Measurements from ENCODE around the gene CCNY. TPM values are rescaled to one million over a fixed set of nuclear protein-coding genes. Genes with fewer than 3 reads are reported as not detected.

Gene CCNY
- total RNA-seq, 2 donors from 2014 or later: 60.5 to 65.9 TPM

DNA sequence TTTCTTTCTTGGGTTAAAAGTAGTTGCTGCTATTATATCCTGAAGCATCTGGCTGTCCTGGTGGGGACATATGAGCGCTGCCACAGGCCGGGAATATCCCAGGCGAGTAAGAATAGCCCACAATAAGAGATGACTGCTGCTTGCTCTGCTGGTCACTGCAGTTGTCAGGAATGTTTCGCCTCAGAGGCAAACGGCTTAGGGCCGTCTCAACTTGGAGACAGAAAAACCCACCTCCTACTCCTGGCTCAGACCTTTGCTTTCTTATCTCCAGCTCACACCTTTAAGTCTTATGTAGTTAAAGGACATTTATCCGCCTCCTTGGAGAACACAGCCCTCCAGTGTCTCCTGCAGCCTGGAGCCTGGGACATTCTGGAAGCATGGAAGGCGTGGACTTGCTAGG is 268.9 kb downstream of the CCNY start, which contains the start of gene GJD4:
Gene GJD4 (plus strand): TSS at position 151 of the 400 bp plus-strand sequence. CDS start 227 bp downstream, at position 378.
- Histone ChIP-seq H3K27ac (ENCODE audit: low read depth, low read length) (no peak within 1 kb of the TSS), H3K9ac (ENCODE audit: extremely low read depth, low read length, poor library complexity, severe bottlenecking) (no peak within 1 kb of the TSS), H3K27me3 (ENCODE audit: control insufficient read depth, insufficient read depth, low read length, poor library complexity, severe bottlenecking) (peaks cover 20% of the 10 kb centered on the region), H3K4me3 (ENCODE audit: low read length) (peak within 1 kb of the TSS; percentile 45), H3K4me1 (ENCODE audit: control insufficient read depth, insufficient read depth, low read length) (peaks cover 8% of the 10 kb centered on the region), H3K36me3 (ENCODE audit: control insufficient read depth, insufficient read depth, low read length) (no peaks in the 10 kb centered on the region), H3K9me3 (ENCODE audit: control insufficient read depth, low read length) (peaks cover 27% of the 10 kb centered on the region)
- peaks cover 5% of the 10 kb centered on the region for H3K36me3 Mint-ChIP-seq (ENCODE audit: low read depth)
- 65 to 74% methylated on average over 7 to 8 of the region's 8 CpGs for WGBS, 2 experiments (ENCODE audit: insufficient coverage in 1 of 2, insufficient read length in 1 of 2)
- DNase-seq: peak; percentile 69
- H3K4me3 Mint-ChIP-seq: no peak within 1 kb of the TSS
- H3K9me3 Mint-ChIP-seq: peaks cover 22% of the 10 kb centered on the region
- TF ChIP-seq, protein P1, sequence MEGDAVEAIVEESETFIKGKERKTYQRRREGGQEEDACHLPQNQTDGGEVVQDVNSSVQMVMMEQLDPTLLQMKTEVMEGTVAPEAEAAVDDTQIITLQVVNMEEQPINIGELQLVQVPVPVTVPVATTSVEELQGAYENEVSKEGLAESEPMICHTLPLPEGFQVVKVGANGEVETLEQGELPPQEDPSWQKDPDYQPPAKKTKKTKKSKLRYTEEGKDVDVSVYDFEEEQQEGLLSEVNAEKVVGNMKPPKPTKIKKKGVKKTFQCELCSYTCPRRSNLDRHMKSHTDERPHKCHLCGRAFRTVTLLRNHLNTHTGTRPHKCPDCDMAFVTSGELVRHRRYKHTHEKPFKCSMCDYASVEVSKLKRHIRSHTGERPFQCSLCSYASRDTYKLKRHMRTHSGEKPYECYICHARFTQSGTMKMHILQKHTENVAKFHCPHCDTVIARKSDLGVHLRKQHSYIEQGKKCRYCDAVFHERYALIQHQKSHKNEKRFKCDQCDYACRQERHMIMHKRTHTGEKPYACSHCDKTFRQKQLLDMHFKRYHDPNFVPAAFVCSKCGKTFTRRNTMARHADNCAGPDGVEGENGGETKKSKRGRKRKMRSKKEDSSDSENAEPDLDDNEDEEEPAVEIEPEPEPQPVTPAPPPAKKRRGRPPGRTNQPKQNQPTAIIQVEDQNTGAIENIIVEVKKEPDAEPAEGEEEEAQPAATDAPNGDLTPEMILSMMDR (conservative IDR thresholded peaks at IDR 0.05): no peak
- peak within 1 kb of the TSS; percentile 28 for H3K27ac Mint-ChIP-seq
- peaks cover 7% of the 10 kb centered on the region for H3K27me3 Mint-ChIP-seq (ENCODE audit: insufficient read depth)
- H3K4me1 Mint-ChIP-seq: peaks cover 16% of the 10 kb centered on the region

- Histone ChIP-seq H3K4me3 (ENCODE audit: low read length) (no peak overlapping the region), H3K36me3 (ENCODE audit: control insufficient read depth, insufficient read depth, low read length) (no peaks in the 10 kb centered on the region), H3K9ac (ENCODE audit: extremely low read depth, low read length, poor library complexity, severe bottlenecking) (no peak overlapping the region), H3K27ac (ENCODE audit: low read depth, low read length) (no peak overlapping the region), H3K9me3 (ENCODE audit: control insufficient read depth, low read length) (peaks cover 21% of the 10 kb centered on the region), H3K4me1 (ENCODE audit: control insufficient read depth, insufficient read depth, low read length) (peaks cover 8% of the 10 kb centered on the region), H3K27me3 (ENCODE audit: control insufficient read depth, insufficient read depth, low read length, poor library complexity, severe bottlenecking) (peaks cover 20% of the 10 kb centered on the region)
- peaks cover 16% of the 10 kb centered on the region for H3K4me1 Mint-ChIP-seq
- WGBS, 2 experiments (ENCODE audit: insufficient coverage in 1 of 2, insufficient read length in 1 of 2): 96 to 100% methylated on average over 4 to 6 of the region's 6 CpGs
- no peak for DNase-seq
- H3K9me3 Mint-ChIP-seq: peaks cover 24% of the 10 kb centered on the region
- H3K36me3 Mint-ChIP-seq (ENCODE audit: low read depth): peaks cover 5% of the 10 kb centered on the region
- H3K4me3 Mint-ChIP-seq: no peak overlapping the region
- peaks cover 7% of the 10 kb centered on the region for H3K27me3 Mint-ChIP-seq (ENCODE audit: insufficient read depth)
- TF ChIP-seq, protein P1 (conservative IDR thresholded peaks at IDR 0.05): no peak
- no peak overlapping the region for H3K27ac Mint-ChIP-seq
These were observed 270.1 kb downstream of the CCNY start for GRCh38 chr10:35606430-35606829.

DNA sequence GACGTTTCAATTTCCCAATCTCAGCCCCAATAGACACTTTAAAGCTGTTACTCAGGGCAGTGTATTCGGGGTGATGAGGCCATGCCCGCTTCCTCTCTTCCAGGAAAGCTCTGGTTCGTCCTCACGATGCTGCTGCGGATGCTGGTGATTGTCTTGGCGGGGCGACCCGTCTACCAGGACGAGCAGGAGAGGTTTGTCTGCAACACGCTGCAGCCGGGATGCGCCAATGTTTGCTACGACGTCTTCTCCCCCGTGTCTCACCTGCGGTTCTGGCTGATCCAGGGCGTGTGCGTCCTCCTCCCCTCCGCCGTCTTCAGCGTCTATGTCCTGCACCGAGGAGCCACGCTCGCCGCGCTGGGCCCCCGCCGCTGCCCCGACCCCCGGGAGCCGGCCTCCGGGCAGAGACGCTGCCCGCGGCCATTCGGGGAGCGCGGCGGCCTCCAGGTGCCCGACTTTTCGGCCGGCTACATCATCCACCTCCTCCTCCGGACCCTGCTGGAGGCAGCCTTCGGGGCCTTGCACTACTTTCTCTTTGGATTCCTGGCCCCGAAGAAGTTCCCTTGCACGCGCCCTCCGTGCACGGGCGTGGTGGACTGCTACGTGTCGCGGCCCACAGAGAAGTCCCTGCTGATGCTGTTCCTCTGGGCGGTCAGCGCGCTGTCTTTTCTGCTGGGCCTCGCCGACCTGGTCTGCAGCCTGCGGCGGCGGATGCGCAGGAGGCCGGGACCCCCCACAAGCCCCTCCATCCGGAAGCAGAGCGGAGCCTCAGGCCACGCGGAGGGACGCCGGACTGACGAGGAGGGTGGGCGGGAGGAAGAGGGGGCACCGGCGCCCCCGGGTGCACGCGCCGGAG is 271.4 kb downstream of the CCNY start:
- Histone ChIP-seq H3K4me3 (ENCODE audit: low read length) (no peak overlapping the region), H3K36me3 (ENCODE audit: control insufficient read depth, insufficient read depth, low read length) (no peaks in the 10 kb centered on the region), H3K9ac (ENCODE audit: extremely low read depth, low read length, poor library complexity, severe bottlenecking) (no peak overlapping the region), H3K27me3 (ENCODE audit: control insufficient read depth, insufficient read depth, low read length, poor library complexity, severe bottlenecking) (peaks cover 20% of the 10 kb centered on the region), H3K4me1 (ENCODE audit: control insufficient read depth, insufficient read depth, low read length) (peaks cover 12% of the 10 kb centered on the region), H3K9me3 (ENCODE audit: control insufficient read depth, low read length) (peaks cover 20% of the 10 kb centered on the region), H3K27ac (ENCODE audit: low read depth, low read length) (no peak overlapping the region)
- Mint-ChIP-seq H3K4me1 (peaks cover 25% of the 10 kb centered on the region), H3K27ac (no peak overlapping the region), H3K36me3 (ENCODE audit: low read depth) (peaks cover 5% of the 10 kb centered on the region), H3K9me3 (peaks cover 24% of the 10 kb centered on the region), H3K4me3 (no peak overlapping the region), H3K27me3 (ENCODE audit: insufficient read depth) (peaks cover 7% of the 10 kb centered on the region)
- TF ChIP-seq, protein P1 (conservative IDR thresholded peaks at IDR 0.05): no peak
- no peak for DNase-seq
- WGBS, 2 experiments (ENCODE audit: insufficient coverage in 1 of 2, insufficient read length in 1 of 2): 47 to 81% methylated on average over 32 to 78 of the region's 78 CpGs
